Fibroblast of mammary gland (primary cell): ENCODE data around the gene LIME1.

ENCODE experiments used
- DNase-seq: peaks from one replicate; pipeline ENCODE4 v3.0.0-alpha.2; 2010; ENCODE audit warnings: low read depth
- H3K4me3 ChIP-seq: 2 replicates; pipeline ENCODE4 v1.5.1; 2011; ENCODE audit warnings: low read depth, mild to moderate bottlenecking, low read length, moderate library complexity; ENCODE audit not compliant: control insufficient read depth
- CTCF ChIP-seq: conservative IDR thresholded peaks from 2 replicates; pipeline ENCODE4 v1.5.1; 2011; ENCODE audit warnings: low read depth, low read length, inconsistent platforms; ENCODE audit not compliant: control insufficient read depth, insufficient read depth

Gene LIME1

GRCh38 chr20:63735859-63736718 lies at the start of gene LIME1:
Gene LIME1, plus strand, starts transcription at chr20:63736664. Its CDS starts 886 bp downstream, at chr20:63737550.
- H3K4me3 ChIP-seq = no peak within 1 kb of the TSS
- no peak for DNase-seq
- TF ChIP-seq CTCF = no peak

GRCh38 chr20:63687419-63688178 lies 48.9 kb upstream of the LIME1 start:
- DNase-seq = no peak
- no peak for TF ChIP-seq CTCF
- H3K4me3 ChIP-seq = no peak overlapping the region

GRCh38 chr20:63688228-63689045 lies 48.0 kb upstream of the LIME1 start:
- H3K4me3 ChIP-seq = no peak overlapping the region
- TF ChIP-seq CTCF = no peak

DNA sequence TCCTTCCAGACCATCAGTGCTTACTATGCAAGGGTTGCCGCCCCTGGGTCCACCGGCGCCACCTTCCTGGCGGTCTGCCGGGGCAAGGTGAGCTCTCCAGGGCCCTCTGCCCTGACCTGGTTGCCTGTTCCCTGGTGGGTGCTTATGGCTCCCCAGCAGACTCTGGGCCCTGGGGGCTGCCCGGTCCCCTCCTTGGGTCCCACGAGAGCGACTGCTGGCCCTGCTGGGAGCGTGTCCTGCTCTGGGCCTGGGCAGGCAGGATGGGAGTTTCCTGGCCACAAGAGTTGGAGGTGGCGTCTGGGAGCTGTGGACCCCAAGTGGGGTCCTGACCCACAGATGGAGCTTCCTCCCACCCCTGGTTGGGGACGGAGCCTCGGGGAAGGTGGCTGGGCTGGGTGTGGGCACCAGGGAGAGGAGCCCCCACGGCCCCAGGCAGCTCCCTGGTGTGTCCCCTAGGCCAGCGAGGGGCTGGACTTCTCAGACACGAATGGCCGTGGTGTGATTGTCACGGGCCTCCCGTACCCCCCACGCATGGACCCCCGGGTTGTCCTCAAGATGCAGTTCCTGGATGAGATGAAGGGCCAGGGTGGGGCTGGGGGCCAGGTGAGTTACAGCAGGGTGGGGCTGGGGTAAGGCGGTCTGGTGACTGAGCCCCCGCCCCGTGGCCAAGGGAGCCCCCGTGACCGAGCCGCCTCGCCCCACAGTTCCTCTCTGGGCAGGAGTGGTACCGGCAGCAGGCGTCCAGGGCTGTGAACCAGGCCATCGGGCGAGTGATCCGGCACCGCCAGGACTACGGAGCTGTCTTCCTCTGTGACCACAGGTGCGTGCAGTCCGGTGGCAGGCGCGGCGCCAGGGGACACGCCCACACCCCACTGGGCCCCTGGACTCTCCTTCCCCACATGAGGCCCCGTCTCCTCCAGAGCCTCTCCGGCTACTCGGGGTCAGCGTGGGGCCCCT lies 47.1 kb upstream of the LIME1 start:
- H3K4me3 ChIP-seq = no peak overlapping the region
- no peak for DNase-seq
- TF ChIP-seq CTCF = no peak

More at GRCh38 chr20:63688228-63689045, 48.0 kb upstream of the LIME1 start:
- DNase-seq = no peak

GRCh38 chr20:63690003-63690897 lies 46.2 kb upstream of the LIME1 start:
- H3K4me3 ChIP-seq = no peak overlapping the region
- no peak for DNase-seq
- TF ChIP-seq CTCF = no peak
